ENCODE results near the gene NEUROG1. TPM values are rescaled to one million over a fixed set of nuclear protein-coding genes. Genes with fewer than 3 reads are reported as not detected.

Gene NEUROG1
- total and polyA plus RNA-seq, 2 of the 13 experiments (the other 11 are each of a cell fraction or from before 2014, with no cell fraction given) = not detected

DNA sequence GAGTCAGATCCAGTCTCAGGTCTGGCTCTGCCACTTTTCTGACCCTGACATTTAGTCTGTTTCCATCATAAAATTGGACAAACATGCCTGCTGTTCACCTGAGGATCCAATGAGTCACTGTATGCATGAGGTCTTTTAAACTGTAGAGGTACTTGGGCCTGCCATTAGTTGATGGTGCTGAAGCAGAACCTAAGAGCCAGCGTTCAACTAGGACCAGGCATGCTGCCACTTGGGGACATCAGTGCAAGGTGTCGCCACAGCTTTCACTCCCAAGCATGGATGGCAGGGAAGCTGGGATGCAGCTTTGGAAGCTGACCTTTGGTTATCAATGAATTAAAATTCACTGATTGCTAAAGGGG, 37.1 kb downstream of the NEUROG1 start:
- no peak for FAIRE-seq
- in situ Hi-C loops (cut with HindIII; ENCODE audit: extremely low pct_ligation_motif_present, low pct_unique_long_range_greater_than_20kb) = no loop called here
- Histone ChIP-seq H3K4me2 (ENCODE audit: low read depth, low read length) (no peak overlapping the region), H4K20me1 (ENCODE audit: insufficient read depth, low read length) (no peaks in the 10 kb centered on the region), H3K27ac (ENCODE audit: extremely low read length, insufficient read depth, low read length) (no peak overlapping the region), H3K4me1 (ENCODE audit: insufficient read depth, low read length) (no peaks in the 10 kb centered on the region), H3K36me3 (replicated peaks in 1 of 2; ENCODE audit: control insufficient read depth in 1 of 2, insufficient read depth in 2 of 2, low read length in 2 of 2) (no peaks in the 10 kb centered on the region), H3K27me3 (ENCODE audit: control insufficient read depth in 1 of 2, insufficient read depth in 2 of 2, low read length in 2 of 2) (peaks cover 0 to 14% of the 10 kb centered on the region in 2 experiments; a peak in 2 of 5 replicates), H2AFZ (ENCODE audit: low read length) (no peak overlapping the region), H3K9me3 (ENCODE audit: low read length) (no peaks in the 10 kb centered on the region), H3K4me3 (replicated peaks in 1 of 3; ENCODE audit: insufficient read depth in 1 of 3, low read depth in 2 of 3, low read length in 3 of 3) (no peak overlapping the region), H3K79me2 (ENCODE audit: insufficient read depth, low read length) (no peaks in the 10 kb centered on the region), H3K9ac (ENCODE audit: insufficient read depth, low read depth, low read length) (no peak overlapping the region)
- no peak for DNase-seq (ENCODE audit: low spot score)
- intact Hi-C loops (cut with micrococcal nuclease; ENCODE audit: unreplicated experiment) = no loop called here
- WGBS (ENCODE audit: low lambda C conversion rate) = 38% methylated on average over 2 of the region's 2 CpGs
- CTCF ChIA-PET (ENCODE audit: low intra/inter-chr PET ratio, low total read pairs) = no interaction called here
- no peak for ATAC-seq
- POLR2A ChIA-PET = no interaction called here
- BruUV-seq (replicated peaks) = no TSS peak
- TF ChIP-seq ZSCAN9 (CRISPR knock-in tag; IDR thresholded peaks at IDR 0.05; ENCODE audit: borderline replicate concordance) (no peak), NR3C1 (CRISPR knock-in tag; IDR thresholded peaks at IDR 0.05) (no peak), ZNF282 (IDR thresholded peaks at IDR 0.05; ENCODE audit: partially characterized antibody) (no peak), ZNF780A (CRISPR knock-in tag; IDR thresholded peaks at IDR 0.05) (no peak), KAT7 (CRISPR knock-in tag; IDR thresholded peaks at IDR 0.05; ENCODE audit: borderline replicate concordance) (no peak), IRF2 (CRISPR knock-in tag; IDR thresholded peaks at IDR 0.05) (no peak), ZNF83 (CRISPR knock-in tag; IDR thresholded peaks at IDR 0.05; ENCODE audit: borderline replicate concordance) (no peak), ARNT2 (CRISPR knock-in tag; IDR thresholded peaks at IDR 0.05; ENCODE audit: low read depth) (no peak), PHF8 (CRISPR knock-in tag; IDR thresholded peaks at IDR 0.05) (no peak), ZNF660 (CRISPR knock-in tag; IDR thresholded peaks at IDR 0.05; ENCODE audit: borderline replicate concordance, low read depth) (no peak), ZFYVE20 (CRISPR knock-in tag; IDR thresholded peaks at IDR 0.05; ENCODE audit: borderline replicate concordance, low read depth) (no peak)
- TF ChIP-seq, protein P1, sequence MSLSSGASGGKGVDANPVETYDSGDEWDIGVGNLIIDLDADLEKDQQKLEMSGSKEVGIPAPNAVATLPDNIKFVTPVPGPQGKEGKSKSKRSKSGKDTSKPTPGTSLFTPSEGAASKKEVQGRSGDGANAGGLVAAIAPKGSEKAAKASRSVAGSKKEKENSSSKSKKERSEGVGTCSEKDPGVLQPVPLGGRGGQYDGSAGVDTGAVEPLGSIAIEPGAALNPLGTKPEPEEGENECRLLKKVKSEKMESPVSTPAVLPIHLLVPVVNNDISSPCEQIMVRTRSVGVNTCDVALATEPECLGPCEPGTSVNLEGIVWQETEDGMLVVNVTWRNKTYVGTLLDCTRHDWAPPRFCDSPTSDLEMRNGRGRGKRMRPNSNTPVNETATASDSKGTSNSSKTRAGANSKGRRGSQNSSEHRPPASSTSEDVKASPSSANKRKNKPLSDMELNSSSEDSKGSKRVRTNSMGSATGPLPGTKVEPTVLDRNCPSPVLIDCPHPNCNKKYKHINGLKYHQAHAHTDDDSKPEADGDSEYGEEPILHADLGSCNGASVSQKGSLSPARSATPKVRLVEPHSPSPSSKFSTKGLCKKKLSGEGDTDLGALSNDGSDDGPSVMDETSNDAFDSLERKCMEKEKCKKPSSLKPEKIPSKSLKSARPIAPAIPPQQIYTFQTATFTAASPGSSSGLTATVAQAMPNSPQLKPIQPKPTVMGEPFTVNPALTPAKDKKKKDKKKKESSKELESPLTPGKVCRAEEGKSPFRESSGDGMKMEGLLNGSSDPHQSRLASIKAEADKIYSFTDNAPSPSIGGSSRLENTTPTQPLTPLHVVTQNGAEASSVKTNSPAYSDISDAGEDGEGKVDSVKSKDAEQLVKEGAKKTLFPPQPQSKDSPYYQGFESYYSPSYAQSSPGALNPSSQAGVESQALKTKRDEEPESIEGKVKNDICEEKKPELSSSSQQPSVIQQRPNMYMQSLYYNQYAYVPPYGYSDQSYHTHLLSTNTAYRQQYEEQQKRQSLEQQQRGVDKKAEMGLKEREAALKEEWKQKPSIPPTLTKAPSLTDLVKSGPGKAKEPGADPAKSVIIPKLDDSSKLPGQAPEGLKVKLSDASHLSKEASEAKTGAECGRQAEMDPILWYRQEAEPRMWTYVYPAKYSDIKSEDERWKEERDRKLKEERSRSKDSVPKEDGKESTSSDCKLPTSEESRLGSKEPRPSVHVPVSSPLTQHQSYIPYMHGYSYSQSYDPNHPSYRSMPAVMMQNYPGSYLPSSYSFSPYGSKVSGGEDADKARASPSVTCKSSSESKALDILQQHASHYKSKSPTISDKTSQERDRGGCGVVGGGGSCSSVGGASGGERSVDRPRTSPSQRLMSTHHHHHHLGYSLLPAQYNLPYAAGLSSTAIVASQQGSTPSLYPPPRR (CRISPR knock-in tag; IDR thresholded peaks at IDR 0.05; ENCODE audit: borderline replicate concordance) = no peak
- TF ChIP-seq, protein P2, sequence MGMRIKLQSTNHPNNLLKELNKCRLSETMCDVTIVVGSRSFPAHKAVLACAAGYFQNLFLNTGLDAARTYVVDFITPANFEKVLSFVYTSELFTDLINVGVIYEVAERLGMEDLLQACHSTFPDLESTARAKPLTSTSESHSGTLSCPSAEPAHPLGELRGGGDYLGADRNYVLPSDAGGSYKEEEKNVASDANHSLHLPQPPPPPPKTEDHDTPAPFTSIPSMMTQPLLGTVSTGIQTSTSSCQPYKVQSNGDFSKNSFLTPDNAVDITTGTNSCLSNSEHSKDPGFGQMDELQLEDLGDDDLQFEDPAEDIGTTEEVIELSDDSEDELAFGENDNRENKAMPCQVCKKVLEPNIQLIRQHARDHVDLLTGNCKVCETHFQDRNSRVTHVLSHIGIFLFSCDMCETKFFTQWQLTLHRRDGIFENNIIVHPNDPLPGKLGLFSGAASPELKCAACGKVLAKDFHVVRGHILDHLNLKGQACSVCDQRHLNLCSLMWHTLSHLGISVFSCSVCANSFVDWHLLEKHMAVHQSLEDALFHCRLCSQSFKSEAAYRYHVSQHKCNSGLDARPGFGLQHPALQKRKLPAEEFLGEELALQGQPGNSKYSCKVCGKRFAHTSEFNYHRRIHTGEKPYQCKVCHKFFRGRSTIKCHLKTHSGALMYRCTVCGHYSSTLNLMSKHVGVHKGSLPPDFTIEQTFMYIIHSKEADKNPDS (CRISPR knock-in tag; IDR thresholded peaks at IDR 0.05) = no peak
